Measurements from ENCODE around the gene TOP2B. TPM values are rescaled to one million over a fixed set of nuclear protein-coding genes. Genes with fewer than 3 reads are reported as not detected.

Gene TOP2B
- total RNA-seq, 1 donor from 2014 or later: 43.2 TPM

GRCh38 chr3:25673738-25674298 lies 9.1 kb upstream of the TOP2B start:
- no peak overlapping the region for H3K4me3 ChIP-seq (ENCODE audit: low read depth, low read length)
- TF ChIP-seq CTCF (IDR thresholded peaks at IDR 0.05; ENCODE audit: insufficient read depth, low read length, severe bottlenecking): no peak
- no peaks in the 10 kb centered on the region for H3K27me3 ChIP-seq (ENCODE audit: control insufficient read depth, insufficient read depth, low read length)
- no peaks in the 10 kb centered on the region for H3K36me3 ChIP-seq (ENCODE audit: control insufficient read depth, insufficient read depth, low read length)
- no peak for FAIRE-seq
- DNase-seq (ENCODE audit: low read depth): no peak

GRCh38 chr3:25665315-25666280 lies 891 bp upstream of the TOP2B start:
- DNase-seq (ENCODE audit: low read depth): no peak
- Histone ChIP-seq H3K4me3 (ENCODE audit: low read depth, low read length) (peak overlapping the region; percentile 80), H3K27me3 (ENCODE audit: control insufficient read depth, insufficient read depth, low read length) (no peaks in the 10 kb centered on the region), H3K36me3 (ENCODE audit: control insufficient read depth, insufficient read depth, low read length) (no peaks in the 10 kb centered on the region)
- no peak for TF ChIP-seq CTCF (IDR thresholded peaks at IDR 0.05; ENCODE audit: insufficient read depth, low read length, severe bottlenecking)
- FAIRE-seq: no peak

- peak overlapping the region; percentile 80 for H3K4me3 ChIP-seq (ENCODE audit: low read depth, low read length)
- H3K27me3 ChIP-seq (ENCODE audit: control insufficient read depth, insufficient read depth, low read length): no peaks in the 10 kb centered on the region
- no peaks in the 10 kb centered on the region for H3K36me3 ChIP-seq (ENCODE audit: control insufficient read depth, insufficient read depth, low read length)
- FAIRE-seq: no peak
- DNase-seq (ENCODE audit: low read depth): no peak
- TF ChIP-seq CTCF (IDR thresholded peaks at IDR 0.05; ENCODE audit: insufficient read depth, low read length, severe bottlenecking): no peak
Measured at GRCh38 chr3:25663869-25664811, 567 bp downstream of the TOP2B start.

- DNase-seq (ENCODE audit: low read depth): peak; percentile 28
- no peak for TF ChIP-seq CTCF (IDR thresholded peaks at IDR 0.05; ENCODE audit: insufficient read depth, low read length, severe bottlenecking)
Measured at GRCh38 chr3:25663347-25663868, 1.3 kb downstream of the TOP2B start.

GRCh38 chr3:25662736-25663320 lies 1.9 kb downstream of the TOP2B start:
- no peaks in the 10 kb centered on the region for H3K36me3 ChIP-seq (ENCODE audit: control insufficient read depth, insufficient read depth, low read length)
- FAIRE-seq (no peak), DNase-seq (ENCODE audit: low read depth) (no peak)
- peak overlapping the region; percentile 80 for H3K4me3 ChIP-seq (ENCODE audit: low read depth, low read length)
- TF ChIP-seq CTCF (IDR thresholded peaks at IDR 0.05; ENCODE audit: insufficient read depth, low read length, severe bottlenecking): no peak
- no peaks in the 10 kb centered on the region for H3K27me3 ChIP-seq (ENCODE audit: control insufficient read depth, insufficient read depth, low read length)

More at GRCh38 chr3:25663347-25663868, 1.3 kb downstream of the TOP2B start:
- Histone ChIP-seq H3K4me3 (ENCODE audit: low read depth, low read length) (peak overlapping the region; percentile 80), H3K27me3 (ENCODE audit: control insufficient read depth, insufficient read depth, low read length) (no peaks in the 10 kb centered on the region), H3K36me3 (ENCODE audit: control insufficient read depth, insufficient read depth, low read length) (no peaks in the 10 kb centered on the region)
- no peak for FAIRE-seq

All from bronchial epithelial cell (primary cell).